Vagina (tissue), 2 donors: ENCODE measurements around the gene TBX15.

Experiments
- POLR2A ChIP-seq, 2 donors: fragments of 450-650 bp; IDR thresholded peaks; one replicate each; pipeline ENCODE4 v1.6.1; 2017; ENCODE audit warnings: antibody characterized with exemption in 2 of 2, mild to moderate bottlenecking in 2 of 2, moderate library complexity in 2 of 2
- POLR2AphosphoS5 ChIP-seq, 2 donors: sonication (generic); formaldehyde crosslinking; IDR thresholded peaks; one replicate each; pipeline ENCODE4 v1.9.0; 2017; ENCODE audit warnings: antibody characterized with exemption in 2 of 2, mild to moderate bottlenecking in 2 of 2, low read depth in 1 of 2; ENCODE audit not compliant: insufficient read depth in 1 of 2
- TF ChIP-seq, protein P1 (sequence below), 3 experiments: fragments of 450-650 bp in 2 of 3; fragments of 200-600 bp in 1 of 3; sonication (generic) in 1 of 3; IDR thresholded peaks; one replicate each; pipeline ENCODE4 v1.5.1; 2017 to 2019; ENCODE audit warnings: antibody characterized with exemption in 3 of 3, mild to moderate bottlenecking in 2 of 3, moderate library complexity in 2 of 3

DNA sequence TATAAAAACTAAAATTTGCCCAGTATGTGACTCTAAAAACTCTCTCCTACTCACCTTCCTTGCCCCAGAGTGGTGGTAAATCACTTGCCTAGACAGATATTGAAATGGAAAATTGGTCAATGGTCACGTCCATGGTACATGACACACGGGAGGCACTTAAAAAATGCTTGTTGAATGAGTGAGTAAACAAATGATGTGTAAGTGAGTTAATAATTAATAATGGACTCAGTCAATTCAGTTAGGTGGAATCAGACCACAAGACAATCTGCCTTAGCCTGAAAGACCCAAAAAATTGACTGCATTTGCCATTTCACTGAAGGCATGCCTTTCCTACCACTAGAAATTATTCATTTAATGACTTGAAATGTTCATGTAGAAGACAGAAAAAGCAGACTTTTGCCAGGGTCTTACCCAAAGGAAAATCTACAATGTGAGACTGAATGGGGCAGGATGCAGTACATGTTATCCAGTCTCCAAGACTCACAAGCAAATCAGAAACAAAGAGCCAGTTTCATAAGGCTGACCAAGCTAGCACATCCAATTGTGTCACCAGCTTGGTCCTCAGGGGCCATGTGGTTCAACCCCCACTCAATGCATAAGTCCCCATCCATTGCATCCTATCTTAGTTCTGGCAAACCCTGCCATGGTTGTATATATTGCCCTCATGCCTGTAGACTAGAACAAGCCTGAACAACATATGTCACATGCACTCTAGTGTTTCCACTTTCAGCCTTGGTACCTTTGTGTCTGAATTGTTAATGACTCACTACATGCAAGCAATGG lies 73.6 kb downstream of the TBX15 start:
- TF ChIP-seq, protein P1, sequence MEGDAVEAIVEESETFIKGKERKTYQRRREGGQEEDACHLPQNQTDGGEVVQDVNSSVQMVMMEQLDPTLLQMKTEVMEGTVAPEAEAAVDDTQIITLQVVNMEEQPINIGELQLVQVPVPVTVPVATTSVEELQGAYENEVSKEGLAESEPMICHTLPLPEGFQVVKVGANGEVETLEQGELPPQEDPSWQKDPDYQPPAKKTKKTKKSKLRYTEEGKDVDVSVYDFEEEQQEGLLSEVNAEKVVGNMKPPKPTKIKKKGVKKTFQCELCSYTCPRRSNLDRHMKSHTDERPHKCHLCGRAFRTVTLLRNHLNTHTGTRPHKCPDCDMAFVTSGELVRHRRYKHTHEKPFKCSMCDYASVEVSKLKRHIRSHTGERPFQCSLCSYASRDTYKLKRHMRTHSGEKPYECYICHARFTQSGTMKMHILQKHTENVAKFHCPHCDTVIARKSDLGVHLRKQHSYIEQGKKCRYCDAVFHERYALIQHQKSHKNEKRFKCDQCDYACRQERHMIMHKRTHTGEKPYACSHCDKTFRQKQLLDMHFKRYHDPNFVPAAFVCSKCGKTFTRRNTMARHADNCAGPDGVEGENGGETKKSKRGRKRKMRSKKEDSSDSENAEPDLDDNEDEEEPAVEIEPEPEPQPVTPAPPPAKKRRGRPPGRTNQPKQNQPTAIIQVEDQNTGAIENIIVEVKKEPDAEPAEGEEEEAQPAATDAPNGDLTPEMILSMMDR (IDR thresholded peaks at IDR 0.05) = no peak
- TF ChIP-seq POLR2A (IDR thresholded peaks at IDR 0.05) (no peak), POLR2AphosphoS5 (IDR thresholded peaks at IDR 0.05; ENCODE audit: insufficient read depth in 1 of 2, low read depth in 1 of 2) (no peak)
